Measurements from ENCODE around the gene SRC. TPM values are rescaled to one million over a fixed set of nuclear protein-coding genes. Genes with fewer than 3 reads are reported as not detected.

The SRC gene
- total RNA-seq, 2 donors from 2014 or later: 61.2 to 149 TPM

- H3K27ac ChIP-seq: no peak overlapping the region
- intact Hi-C loops (cut with DNase I): loop anchor here (5.0 kb wide), 1 partner anchor 131 kb away; the partner anchor contains the start of gene BLCAP
- H3K4me1 ChIP-seq (replicated peaks): no peaks in the 10 kb centered on the region
- DNase-seq (ENCODE audit: low spot score): no peak
- no peaks in the 10 kb centered on the region for H3K9me3 ChIP-seq
- no peaks in the 10 kb centered on the region for H3K27me3 ChIP-seq (replicated peaks; ENCODE audit: insufficient read depth)
- 59% methylated on average over 14 of the region's 20 CpGs for WGBS
- H3K4me3 ChIP-seq: no peak overlapping the region
- H3K36me3 ChIP-seq: peaks cover 6 to 15% of the 10 kb centered on the region in 2 donors
- TF ChIP-seq POLR2A (IDR thresholded peaks at IDR 0.05) (no peak), POLR2AphosphoS5 (IDR thresholded peaks at IDR 0.05) (no peak)
- TF ChIP-seq, protein P1, sequence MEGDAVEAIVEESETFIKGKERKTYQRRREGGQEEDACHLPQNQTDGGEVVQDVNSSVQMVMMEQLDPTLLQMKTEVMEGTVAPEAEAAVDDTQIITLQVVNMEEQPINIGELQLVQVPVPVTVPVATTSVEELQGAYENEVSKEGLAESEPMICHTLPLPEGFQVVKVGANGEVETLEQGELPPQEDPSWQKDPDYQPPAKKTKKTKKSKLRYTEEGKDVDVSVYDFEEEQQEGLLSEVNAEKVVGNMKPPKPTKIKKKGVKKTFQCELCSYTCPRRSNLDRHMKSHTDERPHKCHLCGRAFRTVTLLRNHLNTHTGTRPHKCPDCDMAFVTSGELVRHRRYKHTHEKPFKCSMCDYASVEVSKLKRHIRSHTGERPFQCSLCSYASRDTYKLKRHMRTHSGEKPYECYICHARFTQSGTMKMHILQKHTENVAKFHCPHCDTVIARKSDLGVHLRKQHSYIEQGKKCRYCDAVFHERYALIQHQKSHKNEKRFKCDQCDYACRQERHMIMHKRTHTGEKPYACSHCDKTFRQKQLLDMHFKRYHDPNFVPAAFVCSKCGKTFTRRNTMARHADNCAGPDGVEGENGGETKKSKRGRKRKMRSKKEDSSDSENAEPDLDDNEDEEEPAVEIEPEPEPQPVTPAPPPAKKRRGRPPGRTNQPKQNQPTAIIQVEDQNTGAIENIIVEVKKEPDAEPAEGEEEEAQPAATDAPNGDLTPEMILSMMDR (IDR thresholded peaks at IDR 0.05): no peak
Measured at GRCh38 chr20:37396416-37397075, 50.6 kb downstream of the SRC start.

- Histone ChIP-seq H3K4me3 (no peak overlapping the region), H3K27ac (no peak overlapping the region), H3K36me3 (peaks cover 6 to 15% of the 10 kb centered on the region in 2 donors), H3K9me3 (no peaks in the 10 kb centered on the region), H3K4me1 (replicated peaks) (no peaks in the 10 kb centered on the region), H3K27me3 (replicated peaks; ENCODE audit: insufficient read depth) (no peaks in the 10 kb centered on the region)
- 91% methylated on average over 24 of the region's 24 CpGs for WGBS
- TF ChIP-seq POLR2A (IDR thresholded peaks at IDR 0.05) (no peak), POLR2AphosphoS5 (IDR thresholded peaks at IDR 0.05) (no peak)
- TF ChIP-seq, protein P1 (IDR thresholded peaks at IDR 0.05): no peak
- intact Hi-C loops (cut with DNase I): loop anchor here (5.0 kb wide), 1 partner anchor 130 kb away; the partner anchor contains the start of gene BLCAP
- no peak for DNase-seq (ENCODE audit: low spot score)
Measured at GRCh38 chr20:37397076-37397953, 51.4 kb downstream of the SRC start.

GRCh38 chr20:37397954-37398749 lies 52.2 kb downstream of the SRC start:
- H3K27me3 ChIP-seq (replicated peaks; ENCODE audit: insufficient read depth): no peaks in the 10 kb centered on the region
- DNase-seq (ENCODE audit: low spot score): no peak
- peaks cover 8 to 15% of the 10 kb centered on the region in 2 donors for H3K36me3 ChIP-seq
- no peaks in the 10 kb centered on the region for H3K4me1 ChIP-seq (replicated peaks)
- TF ChIP-seq, protein P1 (IDR thresholded peaks at IDR 0.05): no peak
- no peak for TF ChIP-seq POLR2A (IDR thresholded peaks at IDR 0.05)
- TF ChIP-seq POLR2AphosphoS5 (IDR thresholded peaks at IDR 0.05): no peak
- 90% methylated on average over 30 of the region's 30 CpGs for WGBS
- H3K27ac ChIP-seq: no peak overlapping the region
- no peak overlapping the region for H3K4me3 ChIP-seq
- no peaks in the 10 kb centered on the region for H3K9me3 ChIP-seq
- intact Hi-C loops (cut with DNase I): loop anchor here (5.0 kb wide), 1 partner anchor 129 kb away; the partner anchor contains the start of gene BLCAP

- no peaks in the 10 kb centered on the region for H3K4me1 ChIP-seq (replicated peaks)
- H3K27me3 ChIP-seq (replicated peaks; ENCODE audit: insufficient read depth): no peaks in the 10 kb centered on the region
- TF ChIP-seq POLR2A (IDR thresholded peaks at IDR 0.05) (no peak), POLR2AphosphoS5 (IDR thresholded peaks at IDR 0.05) (no peak)
- TF ChIP-seq, protein P1 (IDR thresholded peaks at IDR 0.05): no peak
- no peak overlapping the region for H3K4me3 ChIP-seq
- H3K36me3 ChIP-seq: peaks cover 8 to 15% of the 10 kb centered on the region in 2 donors
- no peak overlapping the region for H3K27ac ChIP-seq
- no peaks in the 10 kb centered on the region for H3K9me3 ChIP-seq
- DNase-seq (ENCODE audit: low spot score): no peak
- WGBS: 84% methylated on average over 15 of the region's 15 CpGs
- intact Hi-C loops (cut with DNase I): loop anchor here (5.0 kb wide), 1 partner anchor 128 kb away; the partner anchor contains the start of gene BLCAP
Measured at GRCh38 chr20:37398750-37399621, 53.0 kb downstream of the SRC start.

Measured in prostate gland (tissue), 2 donors.